Activated naive CD4-positive, alpha-beta T cell treated with Interleukin-2 at 50 U/mL for 16 hours (primary cell): Measurements from ENCODE around the gene PGA3.
"Not testable (repeated sequence)": the region's sequence is repeated elsewhere in the genome, so short reads cannot be mapped to it uniquely, and the experiment has no call there.

Experiments used
- DNase-seq: peaks from one replicate; pipeline ENCODE4 v3.0.0-alpha.2; 2020

Gene PGA3

GRCh38 chr11:61172356-61172755 is 31.0 kb upstream of the PGA3 start:
- no peak for DNase-seq

GRCh38 chr11:61172888-61173287 is 30.4 kb upstream of the PGA3 start:
- no peak for DNase-seq

- no peak for DNase-seq
These were observed 29.9 kb upstream of the PGA3 start for GRCh38 chr11:61173456-61173855.

GRCh38 chr11:61174273-61174672 is 29.0 kb upstream of the PGA3 start:
- no peak for DNase-seq

- no peak for DNase-seq
These were observed 28.4 kb upstream of the PGA3 start for GRCh38 chr11:61174949-61175348.

GRCh38 chr11:61176446-61176845 is 26.9 kb upstream of the PGA3 start:
- no peak for DNase-seq

- DNase-seq, result not testable (repeated sequence)
These were observed 23.1 kb upstream of the PGA3 start for GRCh38 chr11:61180205-61180604.

GRCh38 chr11:61181489-61181888 is 21.8 kb upstream of the PGA3 start:
- no peak for DNase-seq

- DNase-seq, result no peak
These were observed 19.7 kb upstream of the PGA3 start for GRCh38 chr11:61183645-61184044.

- DNase-seq, result no peak
These were observed 16.8 kb upstream of the PGA3 start for GRCh38 chr11:61186504-61186903.

- DNase-seq, result peak; percentile 81
These were observed 15.7 kb upstream of the PGA3 start for GRCh38 chr11:61187505-61188130.

- no peak for DNase-seq
These were observed 13.4 kb upstream of the PGA3 start for GRCh38 chr11:61189933-61190332.

- DNase-seq, result no peak
These were observed 9.7 kb upstream of the PGA3 start for GRCh38 chr11:61193596-61193995.

GRCh38 chr11:61194169-61194671 is 9.1 kb upstream of the PGA3 start:
- no peak for DNase-seq

- no peak for DNase-seq
These were observed 8.2 kb upstream of the PGA3 start for GRCh38 chr11:61194981-61195695.

- DNase-seq, result no peak
These were observed 7.6 kb upstream of the PGA3 start for GRCh38 chr11:61195719-61196118.

GRCh38 chr11:61198361-61198760 is 5.0 kb upstream of the PGA3 start:
- DNase-seq, result no peak

GRCh38 chr11:61198948-61199523 is 4.3 kb upstream of the PGA3 start:
- no peak for DNase-seq

- no peak for DNase-seq
These were observed 1.8 kb upstream of the PGA3 start for GRCh38 chr11:61201476-61201875.

GRCh38 chr11:61203873-61204272 is 558 bp downstream of the PGA3 start:
- not testable (repeated sequence) for DNase-seq

GRCh38 chr11:61204502-61205059 is 1.3 kb downstream of the PGA3 start:
- DNase-seq, result not testable (repeated sequence)

- DNase-seq, result not testable (repeated sequence)
These were observed 4.5 kb downstream of the PGA3 start for GRCh38 chr11:61207636-61208310.

- not testable (repeated sequence) for DNase-seq
These were observed 7.3 kb downstream of the PGA3 start for GRCh38 chr11:61210629-61211028.
